K562 (cell line): ENCODE data around the gene TESK2. TPM values are rescaled to one million over a fixed set of nuclear protein-coding genes. Genes with fewer than 3 reads are reported as not detected.

Experiments
- BCOR ChIP-seq: fragments of 450-650 bp; IDR thresholded peaks from 2 replicates; pipeline ENCODE4 v1.6.1; 2016
- BRF1 ChIP-seq: IDR thresholded peaks from 3 replicates; pipeline ENCODE4 v1.6.1; 2011; ENCODE audit warnings: borderline replicate concordance, mild to moderate bottlenecking; ENCODE audit not compliant: insufficient read length; ENCODE audit errors: extremely low read depth
- ETV6 ChIP-seq, 3 experiments: fragments of 150-350 bp in 1 of 3; sonication (generic) in 1 of 3; formaldehyde crosslinking in 1 of 3; IDR thresholded peaks; 2 replicates each; pipeline versions ENCODE4 v1.6.1 to v1.8.0; 2014 to 2022; ENCODE audit warnings: borderline replicate concordance in 2 of 3, low read depth in 2 of 3, antibody characterized with exemption in 1 of 3, low read length in 1 of 3, mild to moderate bottlenecking in 1 of 3, missing genetic modification reagents in 1 of 3
- FOXA3 ChIP-seq, 2 experiments: fragments of 450-650 bp in 1 of 2; sonication (generic) in 1 of 2; formaldehyde crosslinking; IDR thresholded peaks in 1 of 2; conservative IDR thresholded peaks in 1 of 2; 2 replicates each; pipeline versions ENCODE4 v1.4.0 to v1.8.0; 2020 to 2022; ENCODE audit warnings: mild to moderate bottlenecking in 2 of 2, missing genetic modification reagents in 1 of 2
- FOXK2 ChIP-seq, 2 experiments: fragments of 450-650 bp; IDR thresholded peaks in 1 of 2; conservative IDR thresholded peaks in 1 of 2; 2 replicates each; pipeline ENCODE4 v1.6.1; 2016; ENCODE audit warnings: low read depth in 2 of 2, mild to moderate bottlenecking in 1 of 2
- NFE2 ChIP-seq: IDR thresholded peaks from 2 replicates; pipeline ENCODE4 v1.6.1; 2014; ENCODE audit warnings: antibody characterized with exemption, low read depth
- POLR2A ChIP-seq: fragments of 450-650 bp; conservative IDR thresholded peaks from 2 replicates; pipeline ENCODE4 v1.6.1; 2016
- POLR2AphosphoS5 ChIP-seq: IDR thresholded peaks from 2 replicates; pipeline ENCODE4 v1.6.1; 2011; ENCODE audit warnings: mild to moderate bottlenecking, low read depth, low read length, moderate library complexity; ENCODE audit not compliant: control insufficient read depth, insufficient read depth
- ZNF274 ChIP-seq: IDR thresholded peaks from 2 replicates; pipeline ENCODE4 v1.6.1; 2011; ENCODE audit warnings: low read depth, mild to moderate bottlenecking, low read length, moderate library complexity, borderline replicate concordance
- ZNF57 ChIP-seq: fragments of 450-650 bp; formaldehyde crosslinking; IDR thresholded peaks from 2 replicates; pipeline ENCODE4 v1.4.0; 2020; ENCODE audit warnings: mild to moderate bottlenecking, moderate library complexity
- ZNF79 ChIP-seq: fragments of 250-450 bp; sonication (Bioruptor Pico); IDR thresholded peaks from 2 replicates; pipeline ENCODE4 v1.4.0; 2020; ENCODE audit warnings: low read depth, mild to moderate bottlenecking, moderate library complexity
- polyA plus RNA-seq, 8 experiments: library from polyadenylated mRNA; depleted of rRNA in 4 of 8; stranded (reverse) in 5 of 8; unstranded in 3 of 8; fragments of >200 nt; fragmentation: Nextera tagmentation in 2 of 8; fragmentation: Illumina TruSeq in 1 of 8; extraction: Ambion mirVana in 2 of 8; extraction: Trizol in 1 of 8; gene quantifications; 2 replicates each; pipeline versions ENCODE4 v1.2.1 to v1.2.3, GENCODE V29; 2011 to 2014; ENCODE audit warnings: inconsistent platforms in 1 of 8, missing spikeins in 1 of 8
- total RNA-seq, 7 experiments: library from RNA; depleted of rRNA in 6 of 7; stranded (reverse); fragments of >200 nt in 6 of 7; fragmentation: Illumina TruSeq in 2 of 7; extraction: Trizol in 2 of 7; gene quantifications; 2 replicates each; pipeline versions ENCODE4 v1.2.1 to v1.2.3, GENCODE V29; 2011 to 2021; ENCODE audit warnings: low replicate concordance in 1 of 7
- TF ChIP-seq, protein P1 (sequence below): fragments of 450-650 bp; IDR thresholded peaks from 2 replicates; pipeline ENCODE4 v1.6.1; 2016; ENCODE audit warnings: mild to moderate bottlenecking, moderate library complexity
- TF ChIP-seq, protein P2 (sequence below): fragments of 250-450 bp; sonication (Bioruptor Pico); IDR thresholded peaks from 2 replicates; pipeline ENCODE4 v1.8.0; 2021; ENCODE audit warnings: moderate library complexity, mild to moderate bottlenecking, inconsistent platforms

The TESK2 gene
- total and polyA plus RNA-seq, 9 of the 15 experiments (the other 6 are each of a cell fraction or from before 2014, with no cell fraction given): 1.6 to 5.3 (median 3.7) TPM

DNA sequence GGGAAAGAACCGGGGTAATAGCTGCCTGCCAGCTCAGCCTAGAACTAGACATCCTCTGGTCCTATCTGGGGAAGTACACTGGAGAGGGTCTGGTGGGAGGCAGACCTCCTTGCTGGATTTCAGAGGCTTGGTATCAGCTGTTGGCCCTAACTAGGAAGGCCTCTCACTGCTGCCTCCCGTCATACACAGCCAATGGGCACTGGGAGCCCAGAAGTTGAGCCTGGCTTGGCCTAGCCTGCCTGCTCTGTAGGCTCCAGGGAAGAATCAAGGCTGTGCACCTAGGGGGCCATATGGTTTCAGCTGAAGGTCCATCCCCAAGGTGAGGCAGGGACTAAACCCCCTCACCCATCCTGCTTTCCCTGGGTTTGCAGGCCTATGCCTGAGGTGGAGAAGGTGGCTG, 146.5 kb downstream of the TESK2 start (continued):
- TF ChIP-seq FOXA3 (CRISPR knock-in tag; conservative IDR thresholded peaks at IDR 0.05 in 1 of 2, IDR thresholded peaks at IDR 0.05 in 1 of 2): no peak
- peak; percentile 24; the same call in 1 of the 2 replicates for TF ChIP-seq POLR2AphosphoS5
- TF ChIP-seq ZNF274: no peak
- TF ChIP-seq, protein P1, sequence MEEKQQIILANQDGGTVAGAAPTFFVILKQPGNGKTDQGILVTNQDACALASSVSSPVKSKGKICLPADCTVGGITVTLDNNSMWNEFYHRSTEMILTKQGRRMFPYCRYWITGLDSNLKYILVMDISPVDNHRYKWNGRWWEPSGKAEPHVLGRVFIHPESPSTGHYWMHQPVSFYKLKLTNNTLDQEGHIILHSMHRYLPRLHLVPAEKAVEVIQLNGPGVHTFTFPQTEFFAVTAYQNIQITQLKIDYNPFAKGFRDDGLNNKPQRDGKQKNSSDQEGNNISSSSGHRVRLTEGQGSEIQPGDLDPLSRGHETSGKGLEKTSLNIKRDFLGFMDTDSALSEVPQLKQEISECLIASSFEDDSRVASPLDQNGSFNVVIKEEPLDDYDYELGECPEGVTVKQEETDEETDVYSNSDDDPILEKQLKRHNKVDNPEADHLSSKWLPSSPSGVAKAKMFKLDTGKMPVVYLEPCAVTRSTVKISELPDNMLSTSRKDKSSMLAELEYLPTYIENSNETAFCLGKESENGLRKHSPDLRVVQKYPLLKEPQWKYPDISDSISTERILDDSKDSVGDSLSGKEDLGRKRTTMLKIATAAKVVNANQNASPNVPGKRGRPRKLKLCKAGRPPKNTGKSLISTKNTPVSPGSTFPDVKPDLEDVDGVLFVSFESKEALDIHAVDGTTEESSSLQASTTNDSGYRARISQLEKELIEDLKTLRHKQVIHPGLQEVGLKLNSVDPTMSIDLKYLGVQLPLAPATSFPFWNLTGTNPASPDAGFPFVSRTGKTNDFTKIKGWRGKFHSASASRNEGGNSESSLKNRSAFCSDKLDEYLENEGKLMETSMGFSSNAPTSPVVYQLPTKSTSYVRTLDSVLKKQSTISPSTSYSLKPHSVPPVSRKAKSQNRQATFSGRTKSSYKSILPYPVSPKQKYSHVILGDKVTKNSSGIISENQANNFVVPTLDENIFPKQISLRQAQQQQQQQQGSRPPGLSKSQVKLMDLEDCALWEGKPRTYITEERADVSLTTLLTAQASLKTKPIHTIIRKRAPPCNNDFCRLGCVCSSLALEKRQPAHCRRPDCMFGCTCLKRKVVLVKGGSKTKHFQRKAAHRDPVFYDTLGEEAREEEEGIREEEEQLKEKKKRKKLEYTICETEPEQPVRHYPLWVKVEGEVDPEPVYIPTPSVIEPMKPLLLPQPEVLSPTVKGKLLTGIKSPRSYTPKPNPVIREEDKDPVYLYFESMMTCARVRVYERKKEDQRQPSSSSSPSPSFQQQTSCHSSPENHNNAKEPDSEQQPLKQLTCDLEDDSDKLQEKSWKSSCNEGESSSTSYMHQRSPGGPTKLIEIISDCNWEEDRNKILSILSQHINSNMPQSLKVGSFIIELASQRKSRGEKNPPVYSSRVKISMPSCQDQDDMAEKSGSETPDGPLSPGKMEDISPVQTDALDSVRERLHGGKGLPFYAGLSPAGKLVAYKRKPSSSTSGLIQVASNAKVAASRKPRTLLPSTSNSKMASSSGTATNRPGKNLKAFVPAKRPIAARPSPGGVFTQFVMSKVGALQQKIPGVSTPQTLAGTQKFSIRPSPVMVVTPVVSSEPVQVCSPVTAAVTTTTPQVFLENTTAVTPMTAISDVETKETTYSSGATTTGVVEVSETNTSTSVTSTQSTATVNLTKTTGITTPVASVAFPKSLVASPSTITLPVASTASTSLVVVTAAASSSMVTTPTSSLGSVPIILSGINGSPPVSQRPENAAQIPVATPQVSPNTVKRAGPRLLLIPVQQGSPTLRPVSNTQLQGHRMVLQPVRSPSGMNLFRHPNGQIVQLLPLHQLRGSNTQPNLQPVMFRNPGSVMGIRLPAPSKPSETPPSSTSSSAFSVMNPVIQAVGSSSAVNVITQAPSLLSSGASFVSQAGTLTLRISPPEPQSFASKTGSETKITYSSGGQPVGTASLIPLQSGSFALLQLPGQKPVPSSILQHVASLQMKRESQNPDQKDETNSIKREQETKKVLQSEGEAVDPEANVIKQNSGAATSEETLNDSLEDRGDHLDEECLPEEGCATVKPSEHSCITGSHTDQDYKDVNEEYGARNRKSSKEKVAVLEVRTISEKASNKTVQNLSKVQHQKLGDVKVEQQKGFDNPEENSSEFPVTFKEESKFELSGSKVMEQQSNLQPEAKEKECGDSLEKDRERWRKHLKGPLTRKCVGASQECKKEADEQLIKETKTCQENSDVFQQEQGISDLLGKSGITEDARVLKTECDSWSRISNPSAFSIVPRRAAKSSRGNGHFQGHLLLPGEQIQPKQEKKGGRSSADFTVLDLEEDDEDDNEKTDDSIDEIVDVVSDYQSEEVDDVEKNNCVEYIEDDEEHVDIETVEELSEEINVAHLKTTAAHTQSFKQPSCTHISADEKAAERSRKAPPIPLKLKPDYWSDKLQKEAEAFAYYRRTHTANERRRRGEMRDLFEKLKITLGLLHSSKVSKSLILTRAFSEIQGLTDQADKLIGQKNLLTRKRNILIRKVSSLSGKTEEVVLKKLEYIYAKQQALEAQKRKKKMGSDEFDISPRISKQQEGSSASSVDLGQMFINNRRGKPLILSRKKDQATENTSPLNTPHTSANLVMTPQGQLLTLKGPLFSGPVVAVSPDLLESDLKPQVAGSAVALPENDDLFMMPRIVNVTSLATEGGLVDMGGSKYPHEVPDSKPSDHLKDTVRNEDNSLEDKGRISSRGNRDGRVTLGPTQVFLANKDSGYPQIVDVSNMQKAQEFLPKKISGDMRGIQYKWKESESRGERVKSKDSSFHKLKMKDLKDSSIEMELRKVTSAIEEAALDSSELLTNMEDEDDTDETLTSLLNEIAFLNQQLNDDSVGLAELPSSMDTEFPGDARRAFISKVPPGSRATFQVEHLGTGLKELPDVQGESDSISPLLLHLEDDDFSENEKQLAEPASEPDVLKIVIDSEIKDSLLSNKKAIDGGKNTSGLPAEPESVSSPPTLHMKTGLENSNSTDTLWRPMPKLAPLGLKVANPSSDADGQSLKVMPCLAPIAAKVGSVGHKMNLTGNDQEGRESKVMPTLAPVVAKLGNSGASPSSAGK: no peak
- TF ChIP-seq BCOR: no peak
- TF ChIP-seq ZNF57 (CRISPR knock-in tag): no peak
- TF ChIP-seq BRF1: no peak
- no peak for TF ChIP-seq FOXK2 (conservative IDR thresholded peaks at IDR 0.05 in 1 of 2, IDR thresholded peaks at IDR 0.05 in 1 of 2; ENCODE audit: low read depth in 2 of 2)
- peak; percentile 58 for TF ChIP-seq POLR2A
- TF ChIP-seq, protein P2, sequence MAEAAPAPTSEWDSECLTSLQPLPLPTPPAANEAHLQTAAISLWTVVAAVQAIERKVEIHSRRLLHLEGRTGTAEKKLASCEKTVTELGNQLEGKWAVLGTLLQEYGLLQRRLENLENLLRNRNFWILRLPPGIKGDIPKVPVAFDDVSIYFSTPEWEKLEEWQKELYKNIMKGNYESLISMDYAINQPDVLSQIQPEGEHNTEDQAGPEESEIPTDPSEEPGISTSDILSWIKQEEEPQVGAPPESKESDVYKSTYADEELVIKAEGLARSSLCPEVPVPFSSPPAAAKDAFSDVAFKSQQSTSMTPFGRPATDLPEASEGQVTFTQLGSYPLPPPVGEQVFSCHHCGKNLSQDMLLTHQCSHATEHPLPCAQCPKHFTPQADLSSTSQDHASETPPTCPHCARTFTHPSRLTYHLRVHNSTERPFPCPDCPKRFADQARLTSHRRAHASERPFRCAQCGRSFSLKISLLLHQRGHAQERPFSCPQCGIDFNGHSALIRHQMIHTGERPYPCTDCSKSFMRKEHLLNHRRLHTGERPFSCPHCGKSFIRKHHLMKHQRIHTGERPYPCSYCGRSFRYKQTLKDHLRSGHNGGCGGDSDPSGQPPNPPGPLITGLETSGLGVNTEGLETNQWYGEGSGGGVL (CRISPR knock-in tag): no peak
- TF ChIP-seq ZNF79 (CRISPR knock-in tag): no peak
- no peak for TF ChIP-seq ETV6 (IDR thresholded peaks at IDR 0.05; ENCODE audit: borderline replicate concordance in 1 of 2, low read depth in 2 of 2, low read length in 1 of 2)
- no peak for TF ChIP-seq ETV6 (CRISPR knock-in tag; IDR thresholded peaks at IDR 0.05; ENCODE audit: borderline replicate concordance)
- no peak for TF ChIP-seq NFE2
